ENCODE data around the gene TSC22D1.

- TF ChIP-seq CTCF (conservative IDR thresholded peaks at IDR 0.05; ENCODE audit: low read length): no peak
- TF ChIP-seq EZH2phosphoT487 (IDR thresholded peaks at IDR 0.05; ENCODE audit: borderline replicate concordance, low read depth, low read length): no peak
Observed at GRCh38 chr13:44605721-44606120, 29.6 kb upstream of the TSC22D1 start.
